ACHN (cell line): Measurements from ENCODE around the gene ZCWPW1.
"Not testable (repeated sequence)": the region's sequence is repeated elsewhere in the genome, so short reads cannot be mapped to it uniquely, and the experiment has no call there.

ENCODE experiments used
- DNase-seq: peaks from one replicate; pipeline ENCODE4 v3.0.0-alpha.2; 2015
- in situ Hi-C: cut with HindIII; loops from 2 replicates; pipeline ENCODE4 v1.10.0; 2017; ENCODE audit warnings: low sequenced_read_pairs, low pct_ligation_motif_present, low pct_unique_long_range_greater_than_20kb

ZCWPW1 gene

GRCh38 chr7:100389437-100390088, 38.9 kb downstream of the ZCWPW1 start:
- in situ Hi-C loops = no loop called here
- no peak for DNase-seq

GRCh38 chr7:100387695-100388094, 40.8 kb downstream of the ZCWPW1 start:
- in situ Hi-C loops = no loop called here
- no peak for DNase-seq

- in situ Hi-C loops = no loop called here
- no peak for DNase-seq
Measured at GRCh38 chr7:100386940-100387339, 41.6 kb downstream of the ZCWPW1 start.

GRCh38 chr7:100384628-100385294, 43.7 kb downstream of the ZCWPW1 start:
- in situ Hi-C loops = no loop called here

GRCh38 chr7:100382234-100382853, 46.2 kb downstream of the ZCWPW1 start:
- DNase-seq, in situ Hi-C loops: not testable (repeated sequence)

More at GRCh38 chr7:100384628-100385294, 43.7 kb downstream of the ZCWPW1 start:
- no peak for DNase-seq

GRCh38 chr7:100381531-100382233, 46.8 kb downstream of the ZCWPW1 start:
- DNase-seq, in situ Hi-C loops: not testable (repeated sequence)

GRCh38 chr7:100380196-100380595, 48.3 kb downstream of the ZCWPW1 start:
- DNase-seq = no peak
- in situ Hi-C loops = no loop called here

- in situ Hi-C loops = no loop called here
- no peak for DNase-seq
Measured at GRCh38 chr7:100378114-100378755, 50.3 kb downstream of the ZCWPW1 start.

- in situ Hi-C loops = no loop called here
- DNase-seq = no peak
Measured at GRCh38 chr7:100376066-100376465, 52.4 kb downstream of the ZCWPW1 start.

- no peak for DNase-seq
- in situ Hi-C loops = no loop called here
Measured at GRCh38 chr7:100374601-100375000, 53.9 kb downstream of the ZCWPW1 start.

- DNase-seq = peak; percentile 51
- in situ Hi-C loops = not testable (repeated sequence)
Measured at GRCh38 chr7:100373870-100374598, 54.5 kb downstream of the ZCWPW1 start.

- in situ Hi-C loops = no loop called here
- DNase-seq = no peak
Measured at GRCh38 chr7:100373261-100373831, 55.2 kb downstream of the ZCWPW1 start, which contains the start of gene PILRA. Gene PILRA, plus strand, starts transcription at chr7:100373487. Its CDS starts 170 bp downstream, at chr7:100373657.

- in situ Hi-C loops = no loop called here
Measured at GRCh38 chr7:100372694-100373093, 55.8 kb downstream of the ZCWPW1 start.

GRCh38 chr7:100372256-100372655, 56.2 kb downstream of the ZCWPW1 start:
- no peak for DNase-seq

More at GRCh38 chr7:100372694-100373093, 55.8 kb downstream of the ZCWPW1 start:
- DNase-seq = no peak

GRCh38 chr7:100371561-100372171, 56.8 kb downstream of the ZCWPW1 start:
- DNase-seq = no peak
- in situ Hi-C loops = no loop called here

More at GRCh38 chr7:100372256-100372655, 56.2 kb downstream of the ZCWPW1 start:
- in situ Hi-C loops = no loop called here

GRCh38 chr7:100370746-100371145, 57.8 kb downstream of the ZCWPW1 start:
- DNase-seq = no peak
- in situ Hi-C loops = no loop called here

- in situ Hi-C loops = no loop called here
- DNase-seq = no peak
Measured at GRCh38 chr7:100370303-100370702, 58.2 kb downstream of the ZCWPW1 start.
